ENCODE results near the gene IFNA1.
A peak's percentile ranks its signal among the peaks of the same experiment; 100 is the strongest.
"Not testable (repeated sequence)": the region's sequence is repeated elsewhere in the genome, so short reads cannot be mapped to it uniquely, and the experiment has no call there.

Gene IFNA1

GRCh38 chr9:21440139-21440538 lies at the start of gene IFNA1:
TSS of gene IFNA1 (plus strand) at chr9:21440439. CDS start at chr9:21440508, 69 bp downstream.
- DNase-seq = no peak

DNA sequence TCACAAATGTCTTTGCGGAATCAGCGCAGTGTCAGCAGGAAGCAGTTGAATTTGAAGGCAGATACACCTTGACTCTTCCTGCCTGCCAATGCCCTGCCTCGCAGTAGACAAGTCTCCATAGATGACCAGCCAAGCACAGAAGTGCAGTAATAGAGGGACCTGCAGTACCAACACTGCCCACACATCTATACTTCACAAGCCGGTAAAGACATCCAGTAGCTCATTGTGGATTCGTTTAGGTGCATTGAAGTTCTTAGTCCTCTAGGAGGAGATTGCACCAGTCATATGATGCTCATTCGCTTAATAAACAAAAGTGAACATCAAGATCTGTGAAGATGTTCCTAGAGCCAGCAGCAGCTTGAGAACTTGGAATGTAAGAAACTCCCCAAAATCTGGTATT lies 48.0 kb upstream of the IFNA1 start:
- DNase-seq = no peak

DNA sequence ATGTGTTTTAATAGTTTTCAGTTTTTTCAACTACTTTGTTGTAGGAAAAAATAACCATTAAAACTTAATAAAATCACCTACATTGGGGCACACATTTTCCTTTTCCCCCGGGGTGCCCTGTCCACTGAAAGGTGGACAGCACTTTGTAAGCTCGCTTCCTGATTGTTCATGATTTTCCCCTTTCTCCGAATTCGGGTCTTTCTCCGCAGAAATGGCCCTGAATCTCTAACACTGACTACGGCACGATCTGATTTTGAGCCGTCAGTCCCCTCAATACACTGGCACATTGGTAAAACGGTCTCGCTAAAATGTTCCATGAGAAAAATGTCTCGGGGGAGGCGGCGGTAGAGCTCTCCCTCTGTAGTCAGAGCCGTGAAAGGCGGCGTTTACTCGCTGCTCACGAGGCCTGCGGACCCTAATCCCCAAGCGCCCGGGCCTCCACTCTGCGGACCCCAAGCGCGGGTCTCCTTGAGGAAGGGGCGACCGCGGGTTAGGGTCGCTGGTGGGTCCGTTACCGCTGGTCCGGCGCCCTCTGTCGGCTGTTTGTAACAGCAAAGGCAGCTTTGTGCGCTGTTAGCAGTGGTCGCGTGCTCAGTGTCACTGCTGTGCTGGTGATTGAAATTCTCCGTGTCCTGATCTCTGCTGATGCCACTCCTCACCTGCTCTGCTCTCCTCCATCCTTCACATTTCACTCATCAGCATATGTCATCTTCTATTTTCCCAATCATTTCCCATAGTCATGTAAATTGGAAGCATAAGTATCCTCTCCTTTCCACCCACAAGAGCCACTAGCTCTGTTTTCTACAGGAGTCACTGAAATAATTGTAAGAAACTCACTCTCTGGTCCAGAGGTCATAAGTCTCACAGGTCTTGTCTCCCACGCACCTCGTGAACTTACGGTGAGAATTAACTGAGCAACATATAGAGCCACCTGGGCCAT lies 44.2 kb upstream of the IFNA1 start:
- DNase-seq = peak; percentile 22 to 46 (median 39)

- DNase-seq = no peak
Measured at GRCh38 chr9:21398955-21399489, 41.2 kb upstream of the IFNA1 start.

DNA sequence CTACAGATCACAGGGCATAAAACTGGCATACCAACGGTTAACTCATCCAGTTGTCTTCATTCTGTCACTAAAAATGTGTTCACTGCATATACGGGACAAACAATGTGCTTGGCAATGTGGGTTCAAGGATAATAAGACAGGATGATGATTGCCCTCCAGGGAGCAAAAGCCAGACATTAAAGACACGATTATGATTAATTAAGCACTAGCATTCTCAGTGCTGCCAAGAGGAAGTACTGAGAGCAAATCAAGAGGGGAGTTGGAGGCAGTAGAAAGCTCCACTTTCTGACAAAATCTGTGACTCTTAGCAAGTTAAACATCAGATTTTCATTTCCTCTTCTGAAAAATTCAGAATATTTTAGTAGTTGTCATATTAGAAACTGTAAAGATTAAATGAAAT lies 40.3 kb upstream of the IFNA1 start:
- peak in 1 of 3 experiments; percentile 11 for DNase-seq

GRCh38 chr9:21402386-21403251 lies 37.6 kb upstream of the IFNA1 start:
- DNase-seq = no peak

DNA sequence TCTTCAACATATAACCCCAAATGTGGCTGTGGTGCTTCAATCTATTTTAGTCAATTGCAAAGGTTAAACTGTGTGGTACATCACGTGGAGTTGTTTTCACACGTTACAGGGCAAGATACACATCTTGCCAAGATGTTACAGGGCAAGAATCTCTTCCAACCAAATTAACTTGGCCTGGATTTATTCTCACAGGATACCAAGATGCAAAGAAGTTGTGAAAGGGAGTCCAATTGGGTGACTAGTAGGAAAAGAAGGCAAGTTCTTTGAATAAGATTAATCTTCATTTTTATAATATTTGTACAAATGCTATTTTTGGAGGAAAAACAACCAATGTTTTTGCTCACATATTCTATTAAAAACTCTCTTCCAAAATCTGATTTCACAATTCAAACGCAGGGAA lies 36.1 kb upstream of the IFNA1 start:
- DNase-seq = no peak

- DNase-seq = no peak
Measured at GRCh38 chr9:21408817-21409216, 31.4 kb upstream of the IFNA1 start, which contains the start of gene IFNA8. TSS of gene IFNA8 (plus strand) at chr9:21409117. CDS start at chr9:21409177, 60 bp downstream.

DNA sequence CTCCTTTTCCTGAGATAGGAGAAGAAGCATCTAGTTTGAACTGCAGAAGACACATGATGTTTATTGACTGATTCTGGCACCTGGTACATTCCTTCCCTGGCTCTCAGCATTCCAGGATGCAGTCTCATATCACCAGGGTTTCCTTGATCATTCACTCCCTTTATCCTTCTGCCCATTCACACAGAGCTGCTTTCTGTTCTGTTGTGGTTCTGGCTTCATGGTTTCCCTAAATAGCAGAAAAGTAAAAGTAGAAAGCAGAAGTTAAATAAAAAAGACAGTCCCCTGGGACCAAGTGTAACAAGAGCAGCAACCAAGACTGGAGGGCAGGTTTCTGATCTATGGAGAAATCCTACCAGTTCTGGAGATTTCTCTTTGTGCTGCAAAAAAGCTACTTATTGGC lies 28.1 kb upstream of the IFNA1 start:
- DNase-seq = no peak

GRCh38 chr9:21413151-21413550 lies 27.1 kb upstream of the IFNA1 start:
- DNase-seq = no peak

DNA sequence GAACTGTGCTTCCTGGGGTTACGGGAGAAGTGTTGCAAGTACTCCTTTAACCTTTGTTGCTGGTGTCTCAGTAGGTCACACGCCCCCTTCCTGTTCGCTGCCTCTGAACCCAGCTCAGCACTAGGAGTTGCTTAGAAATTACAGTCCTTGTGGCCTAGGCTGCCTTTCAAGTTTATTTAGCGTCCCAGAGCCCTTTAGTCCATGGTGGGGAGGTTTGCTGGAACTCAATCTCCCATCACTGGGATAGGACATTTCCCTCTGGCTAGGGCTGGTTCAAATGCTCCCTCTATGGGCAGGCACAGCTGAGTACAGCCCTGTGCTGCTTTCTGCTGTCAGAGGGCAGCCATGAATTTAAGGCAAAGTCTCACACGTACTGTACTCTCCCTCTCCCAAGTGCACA lies 26.6 kb upstream of the IFNA1 start:
- DNase-seq = no peak

- no peak for DNase-seq
Measured at GRCh38 chr9:21414220-21414940, 25.9 kb upstream of the IFNA1 start.

DNA sequence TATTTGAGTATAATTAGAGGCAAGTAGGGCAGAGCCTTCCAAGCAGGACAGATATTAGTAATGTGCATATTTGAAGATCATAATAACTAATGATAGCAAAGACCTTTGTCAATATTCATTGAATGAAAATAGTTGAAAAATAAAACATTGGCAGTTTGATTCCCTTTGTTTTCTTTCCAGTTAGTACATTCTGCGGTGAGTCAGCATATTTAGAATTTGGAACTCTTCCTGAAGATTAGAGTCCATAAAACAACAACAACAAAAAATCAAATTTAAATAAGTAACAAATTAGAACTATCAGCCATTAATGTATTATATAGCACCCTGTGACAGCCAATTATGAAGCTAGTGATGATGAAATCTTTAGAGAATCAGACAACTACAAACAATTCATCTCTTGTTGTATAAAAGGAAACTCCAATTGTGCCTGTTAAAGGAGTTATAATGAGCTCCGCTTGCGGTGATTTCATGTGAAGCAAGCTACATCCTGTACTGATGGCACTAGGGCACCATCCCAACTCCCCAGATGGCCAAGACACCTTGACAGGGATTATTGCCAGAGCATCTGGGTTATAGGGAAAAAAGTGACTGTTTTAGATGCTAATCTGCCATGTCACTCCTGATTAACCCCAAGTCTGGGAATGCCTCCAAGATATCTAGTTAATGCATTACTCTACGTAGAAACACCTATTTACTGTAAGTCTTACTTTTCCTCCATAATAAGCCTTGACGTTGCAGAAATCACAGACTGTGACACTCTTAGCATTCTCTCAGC lies 24.6 kb upstream of the IFNA1 start:
- DNase-seq = no peak

GRCh38 chr9:21428235-21428634 lies 12.0 kb upstream of the IFNA1 start:
- no peak for DNase-seq

- DNase-seq = no peak
Measured at GRCh38 chr9:21429191-21429590, 11.0 kb upstream of the IFNA1 start.

DNA sequence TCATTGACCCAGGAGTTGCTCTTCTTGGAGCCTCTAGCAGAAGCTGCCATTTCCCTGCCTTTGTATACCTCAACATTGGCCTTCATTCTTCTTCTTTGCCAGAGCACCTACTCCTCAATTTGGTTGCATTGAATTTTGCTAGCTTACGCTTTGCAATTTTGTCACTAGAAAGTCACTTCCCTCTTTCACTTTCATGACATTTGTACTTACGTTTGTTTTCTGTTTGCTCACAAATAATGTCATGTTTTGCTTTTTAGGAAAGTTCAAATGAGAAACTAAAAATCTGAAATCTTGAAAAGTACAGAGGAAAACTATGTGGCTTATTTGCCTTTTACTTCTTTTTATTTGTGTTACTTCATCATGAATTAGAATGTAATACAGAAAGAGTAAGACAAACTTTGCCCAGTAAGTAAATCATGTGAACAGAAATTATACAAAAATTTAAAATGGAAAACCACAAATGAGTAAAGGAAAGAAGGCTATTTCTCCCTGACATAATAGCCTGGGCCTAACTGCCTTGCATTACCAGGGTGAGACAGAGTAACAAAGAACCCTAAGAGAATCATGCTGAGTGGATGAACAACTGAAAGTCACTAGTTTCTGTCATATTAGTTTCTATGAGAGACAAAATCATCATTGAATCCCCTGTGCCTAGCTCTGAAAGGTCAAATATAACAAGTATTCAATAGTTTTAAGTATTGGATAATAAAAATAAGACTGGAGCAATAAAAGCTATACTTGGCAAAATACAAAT lies 7.4 kb upstream of the IFNA1 start:
- DNase-seq = no peak

DNA sequence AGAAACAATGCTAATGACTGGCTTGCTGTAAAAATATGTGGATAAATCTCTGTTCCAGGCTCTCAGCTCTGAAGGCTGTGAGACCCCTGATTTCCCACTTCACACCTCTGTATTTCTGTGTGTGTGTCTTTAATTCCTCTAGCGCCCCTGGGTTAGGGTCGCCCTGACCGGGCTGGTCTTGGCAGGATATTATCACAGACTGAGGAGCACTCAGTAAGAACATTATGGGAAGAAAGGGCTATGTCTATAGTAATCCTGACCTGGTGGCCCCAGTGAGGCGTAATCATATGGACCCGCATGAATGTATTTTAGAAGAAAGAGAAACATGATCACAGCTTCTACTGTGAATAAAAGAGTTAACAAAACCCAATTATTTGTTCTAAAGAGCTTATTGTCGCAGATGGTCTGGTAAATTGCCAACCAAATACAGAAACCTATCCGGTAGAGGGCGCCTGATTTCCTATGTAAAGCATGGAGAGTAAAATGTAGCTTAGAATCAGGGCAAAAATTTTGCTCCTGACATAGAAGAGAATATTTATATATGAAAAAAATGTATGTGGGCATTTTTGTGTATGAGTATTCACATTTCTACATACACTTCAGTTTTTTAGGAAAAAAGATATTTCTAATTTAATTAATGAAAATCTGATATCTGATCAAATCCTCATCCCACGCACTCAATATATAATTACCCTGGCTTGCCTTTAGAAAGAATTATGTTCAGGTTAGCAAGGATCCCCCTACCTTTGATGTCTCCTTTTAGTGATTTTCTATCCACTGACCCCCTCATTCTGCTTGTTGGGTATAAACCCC lies 5.8 kb upstream of the IFNA1 start:
- DNase-seq = peak; percentile 14 to 41 (median 32)

DNA sequence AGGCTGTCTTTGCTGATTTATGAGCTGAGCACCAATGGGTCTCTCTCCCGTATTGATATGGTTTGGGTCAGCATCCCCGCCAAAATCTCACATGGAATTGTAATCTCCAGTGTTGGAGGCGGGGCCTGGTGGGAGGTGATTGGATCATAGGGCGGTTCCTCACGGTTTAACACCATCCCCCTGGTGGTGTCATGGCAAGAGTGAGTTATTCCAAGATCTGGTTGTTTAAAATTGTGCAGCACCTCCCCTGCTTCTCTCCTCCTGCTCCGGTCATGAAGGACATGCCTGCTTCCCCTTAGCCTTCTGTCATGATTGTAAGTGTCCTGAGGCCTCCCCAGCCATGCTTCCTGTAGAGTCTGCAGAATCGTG lies 5.2 kb upstream of the IFNA1 start:
- DNase-seq = not testable (repeated sequence)

DNA sequence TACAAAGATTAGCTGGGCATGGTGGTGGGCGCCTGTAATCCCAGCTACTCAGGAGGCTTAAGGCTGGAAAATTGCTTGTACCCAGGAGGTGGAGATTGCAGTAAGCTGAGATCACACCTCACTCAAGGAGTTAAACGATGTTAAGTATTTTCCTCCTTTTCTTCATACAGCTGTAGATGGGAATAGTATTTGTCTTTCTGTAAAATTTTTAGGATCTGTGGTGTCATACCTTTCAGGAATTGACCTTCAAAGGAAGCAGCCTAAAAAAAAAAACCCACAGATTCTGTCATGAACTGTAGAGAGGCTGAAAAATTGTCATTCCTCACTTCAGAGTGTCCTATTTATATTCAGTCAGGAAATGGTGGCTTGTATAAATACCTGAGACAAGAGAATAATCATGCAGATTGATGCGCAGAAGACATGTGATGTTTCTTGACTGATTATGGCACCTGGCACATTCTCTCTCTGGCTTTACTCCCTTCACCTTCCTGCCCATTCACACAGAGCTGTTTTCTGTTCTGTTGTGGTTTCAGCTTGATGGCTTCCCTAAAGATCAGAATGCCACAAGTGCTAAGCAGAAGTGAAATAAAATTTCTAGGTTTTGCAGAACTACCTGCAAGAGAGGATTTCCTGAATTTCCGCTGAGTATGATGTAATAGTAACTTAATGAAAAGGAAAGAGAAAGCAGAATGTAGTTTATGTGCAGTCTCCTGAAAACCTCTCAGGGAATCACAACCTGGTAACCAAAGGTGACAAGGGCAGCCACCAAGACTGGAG lies 3.8 kb downstream of the IFNA1 start:
- DNase-seq = no peak
